CD4-positive, alpha-beta T cell treated with Interleukin-17A for 1 hour (primary cell): Measurements from ENCODE around the gene SLIT3.

Experiments used
- DNase-seq: peaks from one replicate; pipeline ENCODE4 v3.0.0-alpha.2; 2020

Gene SLIT3

DNA sequence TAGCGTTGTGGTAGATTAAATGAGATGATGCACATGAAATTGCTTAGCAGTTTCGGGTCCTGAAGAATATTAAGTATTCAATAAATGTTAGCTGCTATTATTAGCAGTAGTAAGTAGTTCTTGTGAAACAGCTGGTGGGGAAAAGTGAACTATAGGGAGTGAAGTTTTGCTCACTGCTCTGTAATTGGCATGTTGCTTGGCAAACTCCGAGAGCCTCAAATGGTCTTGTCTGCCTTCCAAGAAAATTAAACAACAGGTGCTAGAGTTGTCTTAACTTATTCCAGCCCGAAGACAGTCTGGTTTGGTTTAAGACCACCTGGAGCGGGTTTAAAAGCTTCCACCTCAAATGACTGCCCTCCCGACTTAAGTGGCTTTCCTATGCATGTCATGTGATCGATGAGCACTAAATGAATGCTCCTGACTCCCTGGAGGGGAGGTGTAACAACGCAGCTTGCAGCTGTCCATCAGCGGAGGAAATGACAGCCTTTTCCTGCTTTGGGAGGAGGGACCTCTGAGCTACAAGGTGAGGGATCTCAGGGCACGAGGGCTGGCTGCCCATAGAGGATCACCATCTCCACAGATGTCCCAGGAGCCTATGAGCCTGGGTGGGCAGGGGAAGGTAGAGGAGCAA is 518.9 kb downstream of the SLIT3 start:
- DNase-seq = no peak

DNA sequence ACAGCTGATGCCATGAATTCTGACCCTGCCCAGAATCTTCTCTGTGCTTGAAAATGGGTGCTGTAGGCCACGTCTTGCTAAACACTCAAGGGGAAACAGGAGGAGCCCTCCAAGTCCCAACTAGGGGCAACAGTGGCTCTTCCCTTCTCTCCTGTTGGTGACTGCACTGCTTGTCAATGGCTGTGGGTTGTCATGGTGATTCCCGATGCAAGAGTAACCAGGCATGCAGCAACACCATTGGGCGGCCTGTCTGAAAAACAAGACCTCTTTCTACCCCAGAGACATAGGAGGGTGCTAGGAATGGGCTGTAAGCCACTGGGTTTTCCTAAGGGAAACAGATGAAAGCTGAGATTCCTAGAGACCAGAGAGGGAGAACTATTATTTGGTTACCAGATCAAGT is 520.1 kb downstream of the SLIT3 start:
- no peak for DNase-seq

DNA sequence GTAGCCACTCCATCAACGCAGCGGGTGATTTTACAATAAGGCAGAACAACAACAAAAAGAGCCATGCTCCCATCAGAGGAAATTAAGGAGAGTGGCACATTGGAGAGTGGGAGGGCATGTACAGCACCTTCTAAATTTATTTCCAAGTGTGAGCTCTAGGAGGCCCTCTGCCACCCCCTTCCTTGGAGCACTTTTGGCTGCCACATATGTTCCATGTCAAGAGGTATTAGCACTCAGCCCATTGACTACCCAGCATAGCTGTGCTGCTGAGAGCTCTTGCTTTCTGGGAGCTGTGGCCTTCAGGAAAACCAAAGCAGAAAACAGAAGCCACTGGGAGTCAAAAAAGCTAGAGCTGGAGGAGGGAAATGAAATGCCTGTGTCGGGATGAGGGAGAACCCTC is 521.6 kb downstream of the SLIT3 start:
- DNase-seq = no peak

DNA sequence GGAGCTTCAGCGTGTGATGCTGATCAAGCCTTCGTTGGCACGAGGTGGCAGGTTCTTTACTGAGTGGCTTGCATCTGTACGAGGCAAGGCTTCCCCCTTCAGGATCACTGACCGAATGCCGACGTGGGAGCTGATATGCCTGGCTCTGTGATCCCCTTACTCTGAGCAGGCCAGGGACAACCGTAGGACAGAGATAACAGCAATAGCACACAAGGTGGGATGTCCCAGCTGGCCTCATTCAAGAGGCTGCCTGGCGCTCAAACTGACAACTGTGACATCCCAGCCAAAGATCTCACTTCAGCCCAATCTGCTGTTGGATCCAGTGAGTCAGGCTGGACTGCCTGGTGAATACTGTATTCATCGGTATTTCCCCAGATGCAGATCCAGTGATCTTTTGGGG is 522.4 kb downstream of the SLIT3 start:
- DNase-seq = no peak

DNA sequence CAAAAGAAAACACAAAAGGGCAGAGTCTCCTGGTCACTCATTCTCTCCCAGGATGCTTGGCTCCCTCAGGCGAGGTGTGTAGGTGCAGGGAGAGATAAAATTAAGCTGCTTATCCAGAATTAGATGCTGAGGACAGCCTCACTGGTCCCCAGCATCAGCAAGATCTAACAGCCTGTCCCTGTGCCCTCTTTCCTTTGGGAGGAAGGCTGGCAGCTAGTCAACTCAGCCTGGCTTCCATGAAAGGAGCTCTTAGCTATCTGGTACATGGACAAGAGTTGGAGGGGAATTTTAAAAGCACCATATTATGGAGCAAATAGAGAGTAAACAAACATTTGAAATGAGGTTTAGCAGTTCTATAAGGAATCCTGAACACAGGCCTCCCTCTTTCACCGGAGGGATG is 523.3 kb downstream of the SLIT3 start:
- no peak for DNase-seq

DNA sequence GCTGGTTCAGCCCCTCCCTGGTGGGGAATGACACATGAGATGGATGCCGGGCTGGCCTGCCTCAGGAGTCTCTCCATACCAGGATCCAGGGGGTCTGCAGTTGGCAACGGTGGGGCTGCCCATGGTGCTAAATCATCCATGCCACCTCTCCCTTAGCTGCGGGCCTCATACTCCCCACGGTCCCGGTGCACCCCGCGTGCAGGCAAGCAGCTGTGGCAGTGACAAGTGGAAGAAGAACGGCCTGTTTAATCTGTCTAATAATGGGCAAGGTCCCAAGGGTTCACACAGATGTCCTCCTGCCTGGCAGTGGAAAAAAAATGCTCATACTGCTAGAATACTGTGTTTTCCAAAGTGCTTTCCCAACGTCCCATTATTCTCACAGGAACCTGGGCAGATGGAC is 524.9 kb downstream of the SLIT3 start:
- DNase-seq = no peak

DNA sequence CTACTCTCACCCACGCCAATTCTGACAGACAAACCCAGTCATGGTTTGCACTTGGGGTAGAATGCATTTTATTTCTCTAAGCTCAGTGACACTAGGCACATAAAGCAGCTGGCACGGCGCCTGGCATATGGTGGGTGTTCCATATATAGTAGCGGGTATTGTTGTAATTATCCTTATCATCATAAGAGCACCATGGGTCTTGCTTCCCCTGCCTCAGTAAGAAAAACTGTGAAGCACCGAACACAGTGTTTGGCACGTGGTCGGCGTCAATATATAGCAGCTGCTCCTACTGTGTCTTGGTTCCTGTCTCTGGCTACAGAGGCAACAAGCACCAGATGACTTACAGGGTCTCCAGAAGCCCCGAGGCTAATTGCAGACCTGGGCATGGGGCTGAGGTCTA is 527.7 kb downstream of the SLIT3 start:
- DNase-seq = no peak

DNA sequence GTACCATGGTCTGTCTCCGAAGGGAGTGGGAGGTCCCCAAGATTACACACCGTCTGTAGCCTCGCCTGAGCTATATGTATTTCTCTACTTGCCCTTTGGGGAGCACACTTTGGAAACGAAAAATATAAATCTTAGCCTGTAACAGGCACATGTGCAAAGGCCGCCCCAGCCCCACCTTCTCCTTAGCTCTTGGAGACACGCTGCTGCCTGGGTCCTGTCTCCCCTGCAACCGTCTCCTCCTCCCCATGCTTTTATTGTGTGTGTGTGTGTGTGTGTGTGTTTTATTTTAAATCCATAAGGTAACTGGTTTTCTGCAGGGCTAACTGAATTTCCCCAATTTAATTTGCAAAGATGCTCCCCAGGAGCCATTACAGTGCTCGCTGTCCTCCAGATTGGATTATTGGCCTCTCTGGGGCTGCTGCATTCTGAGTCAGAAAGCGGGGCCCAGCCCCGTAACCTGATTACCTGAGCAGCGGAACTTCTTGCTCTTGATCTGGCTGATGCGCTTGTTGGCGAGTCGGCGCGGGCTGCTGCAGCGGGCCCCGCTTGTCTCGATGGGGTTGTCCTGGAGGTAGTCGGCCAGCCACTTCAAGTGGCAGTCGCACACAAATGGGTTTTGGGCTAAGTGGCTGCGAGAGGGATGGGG is 528.5 kb downstream of the SLIT3 start:
- no peak for DNase-seq

DNA sequence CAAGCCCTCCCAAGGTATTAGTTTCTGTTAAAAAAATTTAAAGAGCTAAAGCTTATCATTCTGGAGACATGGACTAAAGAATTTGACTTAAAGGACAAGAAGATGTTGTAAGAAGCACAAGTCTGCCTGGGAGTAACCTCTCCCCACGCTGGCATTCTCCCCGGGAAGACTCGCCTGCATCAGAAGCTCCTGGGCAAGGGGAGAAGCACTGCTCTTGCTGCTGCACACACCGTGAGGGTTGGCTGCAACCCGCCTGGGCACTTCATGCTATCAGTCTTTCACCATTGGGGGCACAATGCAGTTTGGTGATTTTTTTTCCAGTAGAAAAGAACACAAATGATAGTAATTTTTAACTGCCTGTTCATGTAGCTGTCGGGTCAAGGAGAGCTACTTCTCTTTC is 529.3 kb downstream of the SLIT3 start:
- DNase-seq = no peak

DNA sequence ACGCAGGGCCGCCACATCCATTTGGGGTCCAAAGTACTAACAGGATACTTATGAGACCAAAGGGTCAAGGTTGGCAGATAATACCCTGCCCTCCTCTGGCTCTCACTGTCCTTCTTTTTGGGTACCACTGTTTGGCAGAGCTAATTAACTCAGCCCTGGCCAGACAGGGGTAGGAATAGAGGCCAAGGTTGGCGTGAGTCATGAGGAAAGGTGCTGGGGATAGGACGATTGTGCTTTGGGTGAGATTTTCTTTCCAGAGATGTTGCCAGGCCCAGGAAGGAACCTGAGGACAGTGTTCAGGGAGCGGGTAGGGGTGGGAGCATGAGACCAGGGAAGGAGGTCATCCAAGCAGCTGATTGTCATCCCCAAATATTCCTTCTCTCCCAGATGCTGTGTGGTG is 529.9 kb downstream of the SLIT3 start:
- DNase-seq = no peak

DNA sequence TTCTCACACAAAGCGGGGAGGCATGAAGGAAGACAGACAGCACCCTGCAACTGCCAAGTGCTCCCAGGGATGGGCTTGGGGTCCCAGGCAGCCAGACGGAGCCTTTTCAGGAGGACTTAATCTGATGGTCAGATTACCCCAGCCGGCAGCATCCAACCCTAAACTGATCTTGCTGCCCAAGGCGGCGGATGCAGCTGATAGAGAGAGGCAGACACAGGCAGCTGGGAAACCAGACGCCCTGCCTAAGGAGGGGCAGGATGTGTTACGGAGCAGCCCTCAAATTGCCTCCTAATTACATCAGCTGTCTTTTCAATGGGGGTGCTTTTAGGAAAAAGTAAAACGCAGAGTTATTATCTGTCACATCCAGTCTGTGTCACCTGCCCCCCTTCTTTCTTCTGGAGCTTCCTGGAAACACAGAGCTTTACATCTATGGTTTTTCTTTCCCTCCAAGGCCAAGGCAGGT is 530.9 kb downstream of the SLIT3 start:
- no peak for DNase-seq

DNA sequence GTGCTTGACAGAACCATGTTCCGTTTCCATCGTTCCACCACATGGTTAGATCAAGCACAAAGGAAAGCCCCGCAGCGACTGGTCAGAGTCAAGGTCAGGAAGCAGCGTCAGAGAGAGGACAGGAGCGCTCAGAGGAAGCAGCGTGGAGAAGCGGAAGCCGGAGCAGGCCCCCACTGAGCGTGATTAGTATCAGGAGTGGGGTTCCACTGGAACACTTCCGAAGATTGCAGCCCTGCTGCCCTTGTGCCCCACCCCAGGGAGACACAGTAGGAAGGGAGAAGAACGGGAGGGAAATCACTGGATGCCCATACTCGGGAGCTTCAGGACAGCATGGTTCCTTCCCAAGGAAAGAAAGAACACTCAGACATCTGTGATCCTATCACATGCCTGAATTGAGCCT is 532.8 kb downstream of the SLIT3 start:
- DNase-seq = no peak

DNA sequence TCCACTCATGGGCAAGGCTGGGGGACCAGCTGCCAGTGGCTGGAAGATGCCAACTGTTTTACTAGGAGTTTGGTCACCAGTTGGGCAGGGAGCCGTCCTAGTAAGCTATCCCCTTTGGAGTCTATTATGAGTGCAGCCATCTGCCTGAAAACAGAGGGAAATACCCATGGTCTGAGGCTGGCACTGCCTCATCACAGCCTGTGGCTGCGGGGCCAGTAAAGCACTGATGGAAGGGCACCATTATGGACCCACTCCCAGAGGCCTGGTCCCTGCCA is 534.6 kb downstream of the SLIT3 start:
- DNase-seq = no peak

DNA sequence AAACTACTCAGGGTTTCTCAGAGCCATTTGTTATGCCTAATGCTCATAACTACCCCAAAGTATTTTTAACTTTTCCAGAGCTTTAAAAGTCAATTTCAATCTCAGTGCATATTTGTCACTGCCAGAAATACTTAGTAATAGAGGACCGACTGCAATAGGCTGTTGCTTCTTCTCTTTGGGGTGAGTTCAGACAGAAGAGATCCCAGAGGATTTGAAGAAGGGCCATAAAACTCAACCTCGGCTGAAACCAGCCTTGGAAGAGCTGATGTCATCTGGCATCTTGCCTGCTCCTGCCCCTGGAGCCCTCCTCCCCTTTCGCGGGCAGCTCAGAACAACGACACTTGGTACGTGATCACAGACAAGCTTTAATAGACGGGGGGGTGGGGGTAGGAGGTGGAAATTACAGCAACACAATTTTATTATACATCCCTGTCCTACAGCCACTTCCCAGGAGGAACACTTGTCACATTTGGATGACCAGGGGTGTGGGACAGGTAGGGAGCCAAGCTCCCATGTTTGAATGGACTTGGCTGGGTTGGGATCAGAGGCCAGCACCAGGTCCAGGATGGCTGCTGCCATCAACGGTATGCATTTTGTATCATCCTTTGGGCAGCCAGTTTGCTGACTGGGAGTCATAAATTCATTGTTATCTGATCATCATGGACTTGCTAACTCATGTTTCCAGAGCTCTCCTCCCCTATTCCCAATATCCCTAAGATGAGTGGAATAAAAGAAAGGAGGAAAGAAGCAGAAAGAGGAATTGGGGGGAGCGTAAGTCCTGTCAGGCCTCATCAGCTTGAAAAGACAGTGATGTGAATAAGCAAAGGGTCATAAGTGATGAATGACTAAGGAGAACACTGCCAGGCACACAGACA is 535.2 kb downstream of the SLIT3 start:
- DNase-seq = no peak

DNA sequence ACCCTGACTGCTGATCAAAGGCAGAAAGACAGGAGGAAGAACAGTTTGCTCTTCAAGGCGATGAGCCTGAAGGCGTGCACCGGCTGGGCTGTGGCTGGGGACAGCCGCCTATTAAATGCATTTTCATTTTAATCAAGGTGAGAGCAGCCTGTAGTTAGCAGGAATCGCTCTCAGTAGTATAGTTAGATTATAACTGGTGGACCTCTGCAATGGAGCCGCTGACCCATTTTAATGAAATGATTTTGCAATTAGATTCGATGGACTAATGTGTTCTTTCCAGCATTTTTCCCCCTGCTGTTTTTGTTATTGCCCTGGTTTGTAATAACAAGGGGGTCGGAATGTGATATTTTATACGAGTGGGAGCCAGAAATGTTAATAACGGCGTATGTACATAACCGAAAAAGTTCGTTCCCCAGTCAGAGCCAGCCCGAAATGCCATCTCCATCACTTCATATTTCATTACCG is 535.8 kb downstream of the SLIT3 start:
- no peak for DNase-seq

DNA sequence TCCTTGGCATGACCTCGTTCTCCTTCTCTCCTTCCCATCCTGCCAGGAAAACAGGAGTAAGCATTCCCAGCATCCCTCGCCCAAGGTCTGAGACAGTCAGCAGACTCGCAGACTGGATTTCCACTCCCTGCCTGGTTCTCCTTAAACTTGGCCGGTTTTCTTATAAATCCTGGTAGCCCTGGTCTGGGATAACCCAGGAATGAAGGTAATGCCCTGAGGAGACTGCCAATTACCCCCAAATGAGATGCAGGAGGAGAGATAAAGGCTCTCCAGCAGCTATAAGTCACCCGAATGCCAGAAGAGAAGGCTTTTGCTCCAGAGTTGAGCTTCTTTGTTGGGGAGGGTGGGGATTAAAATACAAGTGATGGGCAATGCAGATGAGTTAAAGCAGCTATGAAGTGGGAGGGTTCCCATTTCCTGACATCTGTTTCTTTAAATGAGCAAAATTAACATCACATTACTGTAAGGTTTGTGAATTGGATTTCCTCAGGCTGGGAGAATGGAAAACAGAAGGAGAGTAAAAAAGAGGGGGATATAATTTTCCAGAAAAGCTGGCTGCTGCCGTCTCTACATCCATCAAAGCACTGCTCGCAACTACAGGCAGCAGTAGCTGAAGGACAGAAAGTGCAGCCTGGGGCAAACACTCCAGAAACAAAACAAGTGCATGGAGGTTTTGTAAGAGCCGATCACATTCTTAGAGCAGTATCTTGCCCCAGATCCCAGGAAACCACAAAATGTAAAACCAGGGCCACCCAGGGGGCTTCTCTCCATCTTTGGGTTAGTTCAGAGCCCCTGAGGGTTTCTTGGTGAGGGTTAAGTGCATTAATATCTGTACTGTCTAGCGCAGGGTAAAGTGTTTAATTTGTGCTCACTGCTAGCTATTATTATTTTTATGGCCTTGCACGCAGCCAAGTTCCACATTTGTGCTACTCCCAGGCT is 544.2 kb downstream of the SLIT3 start:
- DNase-seq = no peak

DNA sequence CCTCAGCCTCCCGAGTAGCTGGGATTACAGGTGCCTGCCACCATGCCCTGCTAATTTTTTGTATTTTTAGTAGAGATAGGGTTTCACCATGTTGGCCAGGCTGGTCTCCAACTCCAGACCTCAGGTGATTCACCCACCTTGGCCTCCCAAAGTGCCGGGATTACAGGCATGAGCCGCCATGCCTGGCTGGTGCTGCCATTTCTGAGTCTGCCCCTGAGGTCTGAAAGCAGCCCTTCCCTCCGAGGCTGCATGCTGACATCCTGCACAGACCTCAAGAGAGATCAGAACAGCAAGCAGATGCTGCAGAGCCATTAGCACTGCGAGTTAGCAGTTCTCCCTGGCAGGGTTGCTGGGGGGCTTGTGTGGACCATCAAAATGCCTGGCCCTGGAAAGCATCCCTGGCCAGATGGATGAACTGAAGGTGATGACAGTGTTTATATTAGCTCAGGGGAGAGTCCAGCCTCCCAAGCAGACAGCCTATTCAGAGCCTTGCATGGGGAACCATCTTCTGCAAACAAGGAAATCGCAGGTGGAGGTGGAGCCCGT is 545.3 kb downstream of the SLIT3 start:
- no peak for DNase-seq

DNA sequence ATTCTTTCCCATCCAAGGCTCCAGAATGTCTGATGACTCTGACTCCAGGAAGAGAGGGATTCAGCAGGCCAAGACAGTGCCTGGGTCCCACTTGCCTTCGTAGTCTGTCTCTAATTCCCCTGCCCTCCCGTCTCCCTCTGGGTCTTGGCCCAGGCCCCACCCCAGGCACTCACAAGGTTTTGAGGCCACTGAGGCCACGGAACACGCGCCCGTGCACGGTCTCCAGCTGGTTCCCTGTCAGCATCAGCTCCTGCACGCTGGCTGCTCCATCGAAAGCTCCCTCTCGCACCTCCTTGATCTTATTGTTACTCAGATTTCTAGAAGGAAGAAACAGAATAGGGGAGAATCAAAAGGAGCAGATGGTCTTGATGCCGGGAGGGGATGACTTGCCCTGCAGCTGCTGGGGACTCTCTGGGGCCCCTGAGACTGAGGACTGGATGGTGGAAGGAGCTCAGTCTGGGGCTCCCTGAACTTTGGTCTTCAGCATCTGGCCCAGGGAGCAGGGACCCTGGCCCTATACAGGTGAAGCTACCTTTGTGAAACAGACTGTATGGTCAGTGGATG is 547.2 kb downstream of the SLIT3 start:
- no peak for DNase-seq

DNA sequence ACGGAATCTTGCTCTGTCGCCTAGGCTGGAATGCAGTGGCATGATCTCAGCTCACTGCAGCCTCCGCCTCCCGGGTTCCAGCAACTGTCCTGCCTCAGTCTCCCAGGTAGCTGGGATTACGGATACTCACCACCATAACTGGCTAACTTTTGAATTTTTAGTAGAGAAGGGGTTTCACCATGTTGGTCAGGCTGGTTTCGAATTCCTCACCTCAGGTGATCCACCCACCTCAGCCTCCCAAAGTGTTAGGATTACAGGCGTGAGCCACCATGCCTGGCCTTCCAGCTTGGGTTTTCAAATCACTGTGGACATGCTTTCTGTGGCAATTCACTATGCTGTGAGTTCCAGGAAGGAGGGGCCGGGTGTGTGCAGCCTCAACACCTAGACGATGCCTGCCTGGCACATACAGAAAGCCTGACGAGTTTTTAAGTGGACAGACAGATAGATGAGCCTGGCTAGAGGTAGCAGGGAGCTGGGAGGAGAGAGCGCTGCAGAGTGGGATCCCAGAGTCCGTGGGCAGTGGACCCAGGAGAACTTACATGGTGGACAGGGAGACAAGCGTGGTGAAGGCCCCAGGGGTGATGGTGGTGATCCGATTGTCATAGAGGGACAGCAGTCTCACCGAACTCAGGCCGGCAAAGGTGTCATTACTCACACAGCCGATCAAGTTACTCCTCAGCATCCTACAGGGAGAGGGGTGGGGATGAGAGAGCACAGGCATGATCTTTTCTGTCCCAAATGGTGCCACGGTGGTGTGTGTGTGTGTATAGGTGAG is 548.3 kb downstream of the SLIT3 start:
- DNase-seq = no peak

DNA sequence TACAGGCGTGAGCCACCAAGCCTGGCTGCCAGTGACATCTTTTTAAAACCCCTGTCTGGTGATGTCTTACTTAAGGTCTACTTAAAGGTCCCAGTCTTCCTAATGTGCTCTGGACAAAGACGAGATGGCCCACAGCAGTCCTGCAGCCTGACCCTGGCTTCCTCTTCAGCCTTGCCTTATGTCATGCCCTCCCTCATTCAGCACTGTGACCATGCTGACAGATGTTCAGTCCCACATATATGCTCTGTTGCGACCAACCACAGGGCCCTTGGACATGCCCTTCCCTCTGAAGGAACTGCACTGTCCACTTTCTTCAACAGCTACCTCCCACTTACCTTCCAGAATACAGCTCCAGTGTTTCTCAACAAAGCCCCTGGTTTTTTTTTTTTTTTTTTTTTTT is 548.9 kb downstream of the SLIT3 start:
- no peak for DNase-seq

DNA sequence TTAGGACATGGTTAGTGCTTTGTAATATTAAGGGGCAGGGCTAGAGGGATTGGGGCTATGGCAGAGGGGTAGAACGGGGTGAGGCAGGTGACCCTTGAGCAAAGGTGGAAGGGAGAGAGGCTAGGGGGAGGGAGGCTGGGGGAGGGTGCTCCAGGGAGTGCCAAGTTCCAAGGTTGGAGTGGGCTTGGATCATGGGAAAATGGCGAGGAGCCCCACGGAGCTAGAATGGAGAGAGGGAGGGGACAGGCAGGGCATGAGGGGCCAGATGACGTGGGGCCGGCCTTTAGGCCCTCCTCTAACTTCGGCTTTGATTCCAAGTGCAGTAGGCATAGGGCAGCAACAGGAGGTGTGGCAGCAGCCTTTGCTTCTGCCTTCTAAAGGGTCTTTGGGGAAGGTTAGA is 550.0 kb downstream of the SLIT3 start:
- DNase-seq = no peak
